ENCODE data around the gene SOX1.

The SOX1 gene

DNA sequence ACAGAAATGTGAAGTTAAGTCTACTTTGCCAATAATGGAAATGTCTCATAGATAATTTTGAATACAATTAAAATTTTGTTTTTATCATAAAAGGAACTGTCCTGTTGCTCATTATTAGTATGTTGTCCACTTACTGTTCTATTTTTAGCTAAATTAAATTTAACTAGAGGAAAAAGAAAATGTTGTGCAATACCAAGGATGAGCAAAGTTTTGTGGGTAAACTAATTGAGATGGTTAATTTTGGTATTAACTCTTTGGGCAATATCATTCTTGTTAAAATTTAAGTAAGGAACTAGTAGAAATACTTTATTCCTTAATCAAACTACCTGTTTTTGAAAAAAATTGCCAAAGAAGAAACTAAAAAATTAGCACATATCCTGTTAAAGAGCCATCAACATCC lies 43.5 kb downstream of the SOX1 start:
- DNase-seq, result no peak

- no peak for DNase-seq
Measured at GRCh38 chr13:112111239-112111857, 44.4 kb downstream of the SOX1 start.

GRCh38 chr13:112112534-112113276 lies 45.8 kb downstream of the SOX1 start:
- DNase-seq, result no peak

GRCh38 chr13:112113348-112113747 lies 46.4 kb downstream of the SOX1 start:
- no peak for DNase-seq

DNA sequence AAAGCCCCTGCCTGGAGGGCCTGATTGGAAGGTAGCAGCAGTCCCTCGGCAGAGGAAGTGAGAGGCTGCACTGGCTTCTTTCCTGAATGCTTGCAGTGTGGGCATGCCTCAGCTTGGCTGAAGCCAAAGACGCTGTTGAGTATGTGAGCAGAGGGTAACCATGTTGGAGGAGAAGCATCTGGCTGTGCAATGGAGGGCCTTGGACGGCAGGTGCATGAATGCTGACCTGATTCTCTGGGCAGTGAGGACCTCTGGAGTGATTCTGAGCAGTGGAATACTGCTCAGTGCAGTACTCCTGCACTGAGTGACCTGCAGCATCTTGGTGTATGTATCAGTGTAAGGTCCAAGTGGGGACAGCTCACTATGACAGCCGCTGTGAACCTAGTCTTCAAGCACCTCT lies 46.9 kb downstream of the SOX1 start:
- DNase-seq, result no peak

DNA sequence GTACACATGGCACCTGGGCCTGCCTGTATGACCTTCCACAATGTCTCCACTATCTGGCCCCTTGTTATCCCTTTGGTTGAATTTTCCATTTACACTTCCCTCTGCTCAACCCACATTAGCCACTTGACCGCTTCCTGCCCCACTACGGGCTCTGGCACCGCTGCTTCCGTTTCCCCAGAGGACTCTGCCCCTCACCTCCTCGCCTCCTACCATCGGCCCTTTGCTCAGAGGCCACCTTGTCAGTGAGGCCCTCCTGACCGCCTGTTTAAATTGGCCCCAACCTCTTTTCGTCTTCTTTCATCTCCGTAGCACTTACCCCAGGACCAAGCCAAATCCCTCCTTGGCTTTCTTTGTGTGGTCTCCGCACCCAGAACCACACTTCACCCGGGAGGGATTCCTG lies 47.4 kb downstream of the SOX1 start:
- no peak for DNase-seq

- DNase-seq, result no peak
Measured at GRCh38 chr13:112115403-112116091, 48.6 kb downstream of the SOX1 start.

DNA sequence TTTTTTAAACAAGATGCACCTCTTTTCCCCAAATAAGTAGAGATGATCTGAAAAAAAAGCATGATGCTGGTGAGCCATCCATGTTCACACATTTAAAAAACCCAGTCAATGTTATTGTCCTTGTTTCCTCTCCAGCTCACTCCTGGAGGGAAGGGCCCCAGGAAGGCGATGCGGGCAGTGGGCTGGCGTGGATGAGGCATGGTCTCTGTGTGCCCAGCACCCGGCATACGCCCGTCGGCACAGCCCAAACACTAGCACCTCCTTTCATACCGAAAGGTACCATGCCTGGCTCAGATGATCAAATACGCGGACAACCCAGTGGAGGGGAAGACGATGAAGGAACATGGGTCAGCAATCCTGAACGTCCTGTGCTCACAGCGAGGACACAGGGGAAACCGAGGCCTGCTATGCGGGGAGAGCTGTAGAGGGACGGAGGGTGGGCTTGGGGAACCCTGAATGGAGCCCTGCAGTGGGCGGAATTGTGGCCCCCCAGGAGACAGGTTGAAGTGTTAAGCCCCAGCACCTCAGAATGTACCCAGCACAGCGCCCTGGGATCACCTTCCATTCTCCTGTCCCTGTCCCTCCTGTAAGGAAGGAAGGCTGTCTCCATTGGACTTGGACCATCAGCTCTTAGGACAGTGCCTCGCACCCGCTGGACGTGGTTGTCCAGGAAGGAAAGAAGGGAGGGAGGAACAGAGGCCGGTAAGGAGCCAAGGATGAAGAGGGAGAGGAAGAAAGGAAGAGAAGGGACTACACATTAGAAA lies 49.4 kb downstream of the SOX1 start:
- no peak for DNase-seq

GRCh38 chr13:112117258-112117954 lies 50.5 kb downstream of the SOX1 start:
- no peak for DNase-seq

DNA sequence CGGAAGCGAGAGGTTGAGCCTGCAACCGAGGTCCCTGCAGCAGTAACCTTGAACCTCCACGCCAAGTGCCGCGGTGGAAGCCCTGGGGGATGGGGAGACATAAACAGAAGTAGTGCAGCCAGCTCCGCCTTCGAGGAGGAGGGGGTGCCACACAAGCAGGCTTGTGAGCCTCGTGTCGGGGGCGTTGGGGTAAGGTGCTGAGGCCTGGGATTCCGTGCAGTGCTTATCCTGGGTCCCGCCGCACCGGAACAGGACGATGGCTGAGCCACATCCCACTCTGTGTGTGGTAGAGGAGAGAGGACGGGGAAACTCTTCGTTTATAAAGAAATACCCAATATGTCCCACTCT lies 51.0 kb downstream of the SOX1 start:
- DNase-seq, result no peak

DNA sequence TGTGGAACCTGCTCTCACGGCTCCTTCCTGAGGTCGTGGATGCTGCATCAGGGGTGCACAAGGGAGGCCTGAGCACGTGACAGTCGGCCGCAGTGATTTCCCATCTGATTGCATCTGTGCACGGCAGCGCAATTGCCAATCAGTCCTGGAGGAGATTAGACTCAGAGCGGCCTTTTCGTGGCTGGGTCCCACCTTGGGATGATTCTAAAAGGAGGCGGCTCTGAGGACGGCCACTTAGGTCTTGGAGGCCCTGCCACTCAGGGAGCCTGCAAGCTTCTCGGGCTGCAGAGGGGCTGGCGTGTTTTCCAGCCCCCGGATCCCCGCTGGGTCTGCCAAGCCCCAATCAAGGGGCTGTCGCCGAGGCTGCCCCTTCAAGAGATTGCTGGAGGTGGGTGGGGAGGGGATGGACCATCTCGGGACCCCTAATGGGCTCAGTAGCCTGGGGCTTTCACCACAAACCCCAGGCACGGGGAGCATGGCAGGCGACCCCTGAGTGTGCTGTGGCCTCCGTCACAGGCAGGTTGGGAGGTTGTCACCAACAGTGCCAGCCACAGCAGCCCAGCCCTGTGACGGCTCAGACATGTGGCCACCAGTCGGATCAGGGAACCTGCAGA lies 51.6 kb downstream of the SOX1 start:
- DNase-seq, result no peak

DNA sequence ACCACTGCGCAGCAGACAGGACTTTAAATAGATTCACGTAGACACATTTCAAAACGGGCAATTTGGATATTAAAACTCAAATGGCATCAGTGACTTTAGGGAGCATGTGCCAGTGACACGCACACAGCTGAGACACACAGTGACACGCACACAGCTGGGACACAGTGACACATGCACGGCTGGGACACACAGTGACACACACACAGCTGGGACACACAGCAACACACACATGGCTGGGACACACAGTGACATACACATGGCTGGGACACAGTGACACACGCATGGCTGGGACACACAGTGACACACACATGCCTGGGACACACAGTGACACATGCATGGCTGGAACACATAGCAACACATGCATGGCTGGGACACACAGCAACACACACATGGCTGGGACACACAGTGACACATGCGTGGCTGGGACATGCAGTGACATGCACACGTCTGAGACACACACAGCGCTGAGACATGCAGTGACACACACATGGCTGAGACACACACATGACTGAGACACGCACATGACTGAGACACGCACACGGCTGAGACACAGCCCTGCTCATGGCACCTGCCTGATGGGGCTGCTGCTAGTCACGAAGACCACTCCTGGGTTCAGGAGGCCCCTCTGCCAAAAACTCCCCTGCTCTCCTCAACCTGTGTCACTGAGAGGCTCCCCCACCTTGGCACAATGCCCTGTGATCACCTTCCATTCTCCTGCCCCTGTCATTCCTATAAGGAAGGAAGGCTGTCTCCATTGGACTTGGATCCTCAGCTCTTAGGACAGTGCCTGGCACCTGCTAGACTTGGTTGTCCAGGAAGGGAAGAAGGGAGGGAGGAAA lies 52.5 kb downstream of the SOX1 start:
- DNase-seq, result no peak

DNA sequence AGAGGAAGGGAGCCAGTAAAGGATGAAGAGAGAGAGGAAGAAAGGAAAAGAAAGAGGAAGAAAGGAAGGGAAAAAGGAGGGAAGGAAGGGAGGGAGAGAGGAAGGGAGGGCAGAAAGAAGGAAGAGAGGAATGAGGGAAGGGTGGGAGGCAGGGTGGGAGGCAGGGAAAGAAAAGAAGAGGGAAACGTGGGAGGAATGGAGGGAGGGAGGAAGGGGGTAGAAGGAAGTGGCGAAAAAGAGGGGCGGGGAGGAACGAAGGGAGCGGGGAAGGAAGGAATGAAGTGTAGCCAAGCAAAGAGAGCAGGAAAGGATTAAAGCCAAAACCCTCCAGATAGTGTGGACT lies 53.1 kb downstream of the SOX1 start:
- no peak for DNase-seq

All from activated CD4-positive, alpha-beta T cell treated with anti-CD3 and anti-CD28 coated beads, Interleukin-2, amount 50 U/mL, for 4 hours (primary cell).